Measurements from ENCODE around the gene GRIK2. TPM values are rescaled to one million over a fixed set of nuclear protein-coding genes. Genes with fewer than 3 reads are reported as not detected.

GRIK2 gene
- total and polyA plus RNA-seq, 12 donors = 0.09 to 10.6 (median 1.9) TPM

DNA sequence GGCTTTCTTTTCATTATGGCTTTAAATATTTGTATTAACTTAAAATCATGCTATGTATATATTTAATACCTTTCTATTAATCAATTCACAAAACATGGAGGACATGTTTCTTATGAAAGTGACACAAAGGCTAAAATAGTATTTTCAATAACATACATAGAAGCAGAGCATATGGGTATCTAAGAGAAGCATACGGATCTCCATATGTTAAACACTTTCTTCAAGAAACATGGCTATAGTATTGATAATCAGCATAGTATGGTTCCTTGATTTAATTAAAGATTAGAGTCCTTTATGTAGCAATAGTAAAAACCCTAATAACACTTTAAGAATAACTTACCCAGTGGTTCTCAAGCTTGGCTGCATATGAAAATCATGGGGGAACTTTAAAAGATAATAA lies 58.5 kb downstream of the GRIK2 start:
- no peaks in the 10 kb centered on the region for H3K36me3 ChIP-seq (replicated peaks in 1 of 2)
- intact Hi-C loops (cut with DNase I) = no loop called here
- no peaks in the 10 kb centered on the region for H3K9me3 ChIP-seq (replicated peaks in 1 of 3)

DNA sequence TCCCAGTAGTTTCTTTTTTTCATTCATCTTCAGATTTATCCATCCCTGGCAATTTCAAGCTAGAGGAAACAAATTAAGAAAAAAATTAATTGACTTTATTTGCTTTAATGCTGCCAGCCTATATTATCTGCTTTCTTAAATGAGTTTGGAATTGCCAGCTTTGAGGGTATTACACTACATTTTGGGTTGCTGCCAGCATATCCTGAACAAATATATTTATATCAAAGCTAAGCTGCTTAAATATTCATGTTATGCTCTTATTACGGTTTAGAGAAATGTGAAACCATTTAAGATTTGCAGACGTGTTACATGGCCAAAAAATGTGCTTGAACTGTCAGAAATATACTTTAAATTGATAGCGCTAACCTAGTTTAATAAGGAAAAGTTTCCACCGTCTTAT lies 59.7 kb downstream of the GRIK2 start:
- Histone ChIP-seq H3K27me3 (no peaks in the 10 kb centered on the region), H3K4me3 (no peak overlapping the region), H3K4me1 (replicated peaks in 1 of 2) (no peaks in the 10 kb centered on the region), H3K36me3 (replicated peaks in 1 of 2) (no peaks in the 10 kb centered on the region), H3K27ac (no peak overlapping the region), H3K9me3 (replicated peaks in 1 of 3) (no peaks in the 10 kb centered on the region)
- DNase-seq = no peak
- no peak for TF ChIP-seq POLR2A (IDR thresholded peaks at IDR 0.05)
- TF ChIP-seq, protein P1, sequence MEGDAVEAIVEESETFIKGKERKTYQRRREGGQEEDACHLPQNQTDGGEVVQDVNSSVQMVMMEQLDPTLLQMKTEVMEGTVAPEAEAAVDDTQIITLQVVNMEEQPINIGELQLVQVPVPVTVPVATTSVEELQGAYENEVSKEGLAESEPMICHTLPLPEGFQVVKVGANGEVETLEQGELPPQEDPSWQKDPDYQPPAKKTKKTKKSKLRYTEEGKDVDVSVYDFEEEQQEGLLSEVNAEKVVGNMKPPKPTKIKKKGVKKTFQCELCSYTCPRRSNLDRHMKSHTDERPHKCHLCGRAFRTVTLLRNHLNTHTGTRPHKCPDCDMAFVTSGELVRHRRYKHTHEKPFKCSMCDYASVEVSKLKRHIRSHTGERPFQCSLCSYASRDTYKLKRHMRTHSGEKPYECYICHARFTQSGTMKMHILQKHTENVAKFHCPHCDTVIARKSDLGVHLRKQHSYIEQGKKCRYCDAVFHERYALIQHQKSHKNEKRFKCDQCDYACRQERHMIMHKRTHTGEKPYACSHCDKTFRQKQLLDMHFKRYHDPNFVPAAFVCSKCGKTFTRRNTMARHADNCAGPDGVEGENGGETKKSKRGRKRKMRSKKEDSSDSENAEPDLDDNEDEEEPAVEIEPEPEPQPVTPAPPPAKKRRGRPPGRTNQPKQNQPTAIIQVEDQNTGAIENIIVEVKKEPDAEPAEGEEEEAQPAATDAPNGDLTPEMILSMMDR (IDR thresholded peaks at IDR 0.05) = no peak
- intact Hi-C loops (cut with DNase I) = no loop called here
- WGBS, 4 donors = 63 to 73% (median 65%) methylated on average over 4 of the region's 4 CpGs

More for the DNA sequence above, 58.5 kb downstream of the GRIK2 start:
- H3K27ac ChIP-seq = no peak overlapping the region
- H3K4me3 ChIP-seq = no peak overlapping the region
- H3K27me3 ChIP-seq = no peaks in the 10 kb centered on the region
- no peaks in the 10 kb centered on the region for H3K4me1 ChIP-seq (replicated peaks in 1 of 2)
- TF ChIP-seq, protein P1 (IDR thresholded peaks at IDR 0.05) = no peak
- TF ChIP-seq POLR2A (IDR thresholded peaks at IDR 0.05) = no peak
- 85 to 91% (median 89%) methylated on average over 1 of the region's 1 CpG for whole genome bisulfite sequencing, 4 donors
- DNase-seq = no peak

DNA sequence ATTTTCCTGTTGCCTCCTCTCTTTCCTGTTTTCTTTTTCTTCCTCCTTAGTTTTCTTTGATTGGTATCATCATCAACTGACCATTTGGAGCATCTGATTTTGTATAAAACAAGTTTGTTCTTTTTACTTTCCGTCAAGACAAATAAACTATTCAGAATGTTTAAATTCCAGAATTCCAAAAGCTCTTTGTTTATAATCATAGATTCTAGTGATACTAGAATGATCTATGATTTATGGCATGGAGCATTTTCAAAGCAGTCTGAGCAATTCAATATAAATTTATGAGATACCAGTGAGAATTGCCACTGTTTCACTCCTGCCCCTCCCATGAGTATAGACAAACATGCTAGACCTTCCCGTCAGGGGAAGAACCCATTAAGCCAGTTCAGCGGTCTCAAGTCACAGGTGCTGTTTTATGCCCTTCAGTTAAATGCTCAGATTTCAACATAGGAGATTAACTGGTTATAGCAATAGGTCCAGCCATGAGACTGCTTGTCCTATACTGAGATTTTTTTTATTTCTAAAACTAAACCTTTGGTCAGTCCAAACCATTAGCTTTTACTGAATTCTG lies 60.7 kb downstream of the GRIK2 start:
- no peak for DNase-seq
- Histone ChIP-seq H3K4me3 (no peak overlapping the region), H3K36me3 (replicated peaks in 1 of 2) (no peaks in the 10 kb centered on the region), H3K4me1 (replicated peaks in 1 of 2) (no peaks in the 10 kb centered on the region), H3K9me3 (replicated peaks in 1 of 3) (no peaks in the 10 kb centered on the region), H3K27ac (no peak overlapping the region), H3K27me3 (no peaks in the 10 kb centered on the region)
- intact Hi-C loops (cut with DNase I) = no loop called here
- 59 to 83% (median 68%) methylated on average over 3 of the region's 3 CpGs for WGBS, 4 donors
- TF ChIP-seq, protein P1 (IDR thresholded peaks at IDR 0.05) = no peak
- no peak for TF ChIP-seq POLR2A (IDR thresholded peaks at IDR 0.05)

DNA sequence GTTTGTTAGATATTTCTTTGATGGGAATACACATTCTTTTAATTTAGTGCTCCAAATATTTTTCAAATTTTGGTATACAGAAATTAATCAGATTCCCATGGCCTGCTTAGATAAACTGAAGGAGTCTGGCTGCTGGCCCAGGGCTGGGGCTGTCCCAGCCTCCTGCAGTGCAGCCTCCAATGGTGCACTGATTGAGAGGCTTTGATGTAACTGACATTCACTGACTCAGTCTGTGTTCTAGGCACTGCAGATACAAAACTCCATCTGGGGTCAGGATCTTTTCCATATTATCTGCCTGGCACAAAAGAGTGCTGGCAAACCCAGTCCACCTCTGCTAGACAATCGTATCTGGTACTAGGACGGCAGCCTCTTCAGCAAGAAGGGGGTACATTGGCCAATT lies 64.8 kb downstream of the GRIK2 start:
- H3K27ac ChIP-seq = no peak overlapping the region
- peaks cover 0 to 5% (median 0%) of the 10 kb centered on the region in 3 donors for H3K9me3 ChIP-seq (replicated peaks in 1 of 3)
- TF ChIP-seq, protein P1 (IDR thresholded peaks at IDR 0.05) = no peak
- TF ChIP-seq POLR2A (IDR thresholded peaks at IDR 0.05) = no peak
- no peaks in the 10 kb centered on the region for H3K36me3 ChIP-seq (replicated peaks in 1 of 2)
- intact Hi-C loops (cut with DNase I) = no loop called here
- no peak overlapping the region for H3K4me3 ChIP-seq
- H3K4me1 ChIP-seq (replicated peaks in 1 of 2) = no peaks in the 10 kb centered on the region
- no peaks in the 10 kb centered on the region for H3K27me3 ChIP-seq
- no peak for DNase-seq
- 69 to 90% (median 84%) methylated on average over 2 of the region's 2 CpGs for WGBS, 4 donors

Data from adrenal gland (tissue), 12 donors.